CD4-positive, alpha-beta T cell treated with Interleukin-17A for 4 hours (primary cell): ENCODE data around the gene CDH26.
"Not testable (repeated sequence)": the region's sequence is repeated elsewhere in the genome, so short reads cannot be mapped to it uniquely, and the experiment has no call there.

Experiments
- DNase-seq: peaks from one replicate; pipeline ENCODE4 v3.0.0-alpha.2; 2020; ENCODE audit warnings: mixed read lengths

Gene CDH26

DNA sequence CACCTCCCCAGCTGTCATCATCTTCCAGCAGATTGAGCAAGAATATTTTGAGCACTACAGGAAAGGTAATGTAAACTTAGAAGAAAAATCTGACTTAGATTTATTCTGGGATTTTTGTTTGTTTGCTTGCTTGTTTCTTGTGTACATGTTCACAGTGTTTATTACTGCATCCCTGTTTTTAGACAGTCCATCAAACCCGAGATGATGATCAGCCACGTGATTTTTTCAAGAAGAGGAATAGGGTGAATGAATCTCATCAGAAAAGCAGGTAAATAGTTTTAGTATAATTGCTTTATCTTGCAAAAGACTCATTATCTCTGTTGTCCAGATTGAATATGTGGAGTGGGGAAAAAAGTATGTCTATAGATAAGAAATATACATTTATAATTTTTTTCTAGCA lies 16.0 kb upstream of the CDH26 start:
- no peak for DNase-seq

DNA sequence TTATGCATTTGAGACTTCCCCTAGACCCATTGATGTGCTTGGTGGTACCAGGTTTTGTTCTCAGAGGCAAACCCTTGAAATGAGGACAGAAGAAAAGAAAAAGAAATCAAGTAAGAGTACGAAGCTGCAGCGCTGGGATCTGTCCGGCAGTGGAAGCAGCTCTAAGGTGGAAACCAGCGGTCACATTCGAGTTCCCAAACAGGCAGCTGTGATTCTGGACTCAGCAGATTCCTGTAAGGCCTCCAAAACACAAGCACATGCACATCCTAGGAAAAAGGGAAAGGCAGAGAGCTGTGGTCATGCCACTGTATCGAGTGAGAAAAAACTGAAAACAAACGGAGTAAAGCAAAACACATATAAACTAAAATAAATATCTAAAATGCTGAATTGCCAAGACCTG lies 13.5 kb upstream of the CDH26 start:
- DNase-seq, result no peak

DNA sequence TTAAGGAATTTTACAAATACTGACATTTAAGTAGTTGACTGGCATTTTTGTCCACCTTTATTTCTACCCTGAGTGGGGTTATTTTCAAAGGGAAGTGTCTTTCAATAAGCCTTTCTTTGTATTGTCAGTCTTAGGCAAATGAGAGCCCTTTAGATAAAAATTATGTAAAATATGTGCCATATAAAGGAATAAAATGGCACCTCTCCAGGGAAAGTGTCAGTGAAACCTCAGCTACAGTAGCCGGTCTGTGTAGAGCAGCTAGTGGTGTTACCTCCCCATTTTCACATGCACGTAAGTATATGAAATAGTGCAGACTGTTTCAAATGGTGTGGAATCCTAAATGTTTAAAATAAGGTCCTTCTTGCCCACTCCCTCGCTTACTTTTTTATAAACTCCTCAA lies 13.0 kb upstream of the CDH26 start:
- no peak for DNase-seq

DNA sequence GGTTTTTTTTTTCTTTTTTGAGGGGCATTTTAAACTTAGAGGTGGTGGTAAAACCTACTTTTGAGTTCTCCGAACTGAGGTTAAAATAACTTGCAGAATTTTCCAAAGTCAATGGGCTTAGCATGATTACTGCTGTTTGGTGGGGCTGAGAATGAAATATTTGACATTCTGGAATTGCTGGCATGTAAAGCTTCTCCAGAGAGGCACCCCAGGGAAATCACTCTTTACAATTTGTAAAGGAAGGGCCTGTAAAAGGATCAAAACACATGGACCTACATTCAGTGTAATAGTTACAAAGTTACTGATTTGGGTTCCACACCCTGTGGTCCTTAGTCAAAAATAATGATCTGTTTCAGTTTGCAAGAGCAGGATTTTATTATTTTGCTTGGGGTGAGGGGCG lies 12.5 kb upstream of the CDH26 start:
- no peak for DNase-seq

DNA sequence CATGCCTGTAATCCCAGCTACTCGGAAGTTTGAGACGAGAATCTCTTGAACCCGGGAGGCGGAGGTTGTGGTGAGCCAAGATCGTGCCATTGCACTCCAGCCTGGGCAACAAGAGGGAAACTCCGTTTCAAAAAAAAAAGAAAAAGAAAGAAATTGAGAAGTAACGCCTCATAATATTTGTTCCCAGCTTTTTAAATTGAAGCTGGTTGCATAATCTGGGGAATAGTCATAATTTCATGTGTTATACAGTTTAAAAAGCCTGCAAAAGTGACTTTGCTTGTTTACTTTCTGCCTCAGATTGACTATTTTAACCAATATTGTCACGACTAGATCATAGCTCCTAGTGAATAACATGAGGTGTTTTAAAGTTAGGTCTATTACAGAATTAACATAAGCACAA lies 10.8 kb upstream of the CDH26 start:
- no peak for DNase-seq

DNA sequence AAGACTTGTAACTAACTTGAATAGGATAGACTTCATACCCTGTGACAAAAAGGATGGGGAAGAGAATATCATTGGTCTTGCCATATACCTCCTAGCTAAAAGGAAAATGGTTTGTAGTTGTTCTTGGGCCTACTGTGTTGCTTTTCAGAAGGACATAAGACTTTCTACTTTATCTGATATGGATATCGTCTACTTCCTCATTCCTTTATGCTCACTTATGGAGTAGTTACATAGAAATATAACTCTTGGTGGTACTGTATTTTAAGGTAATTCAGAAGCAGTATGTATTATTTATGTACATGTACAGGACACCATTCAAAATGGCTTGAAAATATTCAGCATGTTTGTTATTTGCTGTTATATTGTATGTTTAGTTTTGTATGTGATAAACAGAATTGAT lies 10.0 kb upstream of the CDH26 start:
- DNase-seq, result no peak

DNA sequence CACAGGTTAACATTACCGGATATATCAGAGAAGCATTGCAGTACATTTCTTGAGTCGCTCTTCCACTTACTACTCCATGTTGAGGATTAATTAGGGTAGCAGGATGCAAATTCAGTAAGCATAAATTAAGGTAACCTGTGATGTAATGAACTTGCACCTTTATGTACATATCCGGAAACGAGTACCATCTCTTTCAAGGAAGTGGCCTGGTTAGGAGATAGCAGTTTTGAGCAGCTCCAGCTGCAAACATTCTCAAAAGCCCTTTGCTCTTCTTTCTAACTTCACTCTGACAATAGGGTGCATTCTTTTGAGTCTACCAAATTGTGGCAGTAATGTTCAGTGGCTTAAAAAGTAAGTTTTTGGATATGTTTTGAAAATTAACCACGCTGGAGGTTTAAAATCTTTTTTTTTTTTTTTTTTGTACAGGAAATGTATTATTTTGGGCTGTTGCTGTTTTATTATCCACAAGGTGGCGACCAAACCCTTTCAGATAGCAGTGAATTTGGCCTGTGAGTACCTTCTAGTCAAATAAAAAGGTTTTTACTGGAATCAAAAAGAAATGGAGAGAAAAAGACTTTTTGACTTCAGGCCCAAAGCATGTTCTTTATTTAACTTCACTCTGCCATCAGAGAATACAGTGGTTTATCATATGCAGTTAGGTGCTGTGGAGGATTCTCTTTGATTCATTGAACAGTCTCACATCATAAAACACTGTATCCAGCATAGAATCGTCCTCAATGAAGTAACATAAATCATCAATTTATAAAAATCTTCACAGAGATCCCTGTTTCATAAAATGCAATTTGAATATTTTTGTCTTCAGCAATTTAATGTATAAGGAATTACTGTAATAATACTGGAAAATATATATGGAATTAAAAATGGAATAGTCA lies 9.1 kb upstream of the CDH26 start:
- peak; percentile 54 for DNase-seq

DNA sequence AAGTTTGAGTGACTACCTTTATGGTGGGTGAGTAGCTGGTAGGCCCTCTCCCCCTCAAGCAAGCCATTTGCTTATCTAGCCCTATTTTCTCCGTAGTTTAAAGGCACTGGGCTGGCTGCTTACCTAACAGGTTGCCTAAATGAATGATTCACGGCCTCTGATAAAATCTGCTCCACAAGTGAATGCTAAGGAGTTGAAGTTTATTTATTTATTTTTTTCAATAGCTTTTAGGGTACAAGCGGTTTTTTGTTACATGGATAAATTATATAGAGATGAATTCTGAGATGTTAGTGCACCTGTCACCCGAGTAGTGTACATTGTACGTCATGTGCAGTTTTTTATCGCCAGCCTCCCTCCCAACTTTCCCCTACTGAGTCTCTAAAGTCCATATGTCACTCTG lies 8.3 kb upstream of the CDH26 start:
- DNase-seq, result no peak

DNA sequence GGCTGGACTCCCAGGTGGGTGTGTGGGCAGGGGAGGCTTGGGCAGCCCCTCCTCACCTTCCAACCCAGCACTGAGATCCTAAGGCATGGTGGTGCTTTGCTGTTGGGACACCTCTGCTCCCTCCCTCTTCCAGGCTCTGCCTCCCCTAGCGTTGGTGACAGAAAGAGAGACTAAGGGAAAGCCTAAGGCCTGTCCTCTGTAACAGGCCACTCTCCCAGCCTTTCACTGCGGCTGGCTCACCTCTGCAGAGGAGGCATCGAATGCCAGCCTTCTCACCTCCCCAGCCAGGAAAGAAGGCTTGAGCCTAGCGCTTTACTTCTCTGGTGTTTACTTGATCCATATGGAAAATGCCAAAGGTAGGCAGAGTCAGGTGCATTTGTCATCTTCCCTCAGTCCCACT lies 3.5 kb upstream of the CDH26 start:
- DNase-seq, result no peak

DNA sequence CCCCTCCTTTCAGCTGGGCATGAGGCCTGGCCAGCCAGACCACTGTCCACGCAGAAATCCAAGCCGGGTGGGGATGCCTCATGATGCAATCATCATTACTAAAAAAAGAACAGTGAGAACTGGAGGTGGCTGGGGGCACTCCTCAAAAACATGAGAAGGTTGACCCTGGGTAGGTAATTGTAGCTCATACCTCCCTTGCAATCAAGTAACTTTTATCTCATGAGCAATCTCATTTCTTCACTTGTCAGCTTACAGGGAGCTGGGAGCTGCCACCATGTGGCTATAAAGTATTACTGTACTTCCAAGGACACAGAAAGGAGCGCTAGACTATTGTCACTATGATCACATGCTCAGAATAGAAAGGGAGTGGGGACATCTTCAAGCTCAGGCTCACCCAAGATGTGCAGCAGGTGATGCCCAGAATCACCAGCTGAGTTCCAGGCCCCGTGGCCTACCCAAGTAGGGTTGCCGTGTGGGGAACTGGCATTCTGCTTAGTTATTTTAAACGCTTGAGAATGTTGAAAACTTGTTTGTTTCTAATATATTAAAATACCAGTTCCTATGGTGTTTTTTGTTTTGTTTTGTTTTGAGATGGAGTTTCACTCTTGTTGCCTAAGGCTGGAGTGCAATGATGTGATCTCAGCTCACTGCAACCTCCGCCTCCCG lies 3.0 kb upstream of the CDH26 start:
- DNase-seq, result no peak

DNA sequence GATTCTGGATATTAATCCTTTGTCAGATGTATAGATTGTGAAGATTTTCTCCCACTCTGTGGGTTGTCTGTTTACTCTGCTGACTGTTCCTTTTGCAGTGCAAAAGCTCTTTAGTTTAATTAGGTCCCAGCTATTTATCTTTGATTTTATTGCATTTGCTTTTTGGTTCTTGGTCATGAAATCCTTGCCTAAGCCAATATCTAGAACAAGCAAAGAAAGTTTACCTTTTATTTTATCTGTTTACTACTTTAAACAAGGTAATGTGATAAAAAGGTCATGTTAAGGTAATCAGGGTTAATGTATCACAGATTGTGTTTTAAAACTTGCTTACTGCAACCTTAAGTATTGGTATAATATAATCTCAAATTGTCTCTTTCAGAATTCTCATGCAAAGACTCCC lies 655 bp upstream of the CDH26 start:
- DNase-seq, result not testable (repeated sequence)

DNA sequence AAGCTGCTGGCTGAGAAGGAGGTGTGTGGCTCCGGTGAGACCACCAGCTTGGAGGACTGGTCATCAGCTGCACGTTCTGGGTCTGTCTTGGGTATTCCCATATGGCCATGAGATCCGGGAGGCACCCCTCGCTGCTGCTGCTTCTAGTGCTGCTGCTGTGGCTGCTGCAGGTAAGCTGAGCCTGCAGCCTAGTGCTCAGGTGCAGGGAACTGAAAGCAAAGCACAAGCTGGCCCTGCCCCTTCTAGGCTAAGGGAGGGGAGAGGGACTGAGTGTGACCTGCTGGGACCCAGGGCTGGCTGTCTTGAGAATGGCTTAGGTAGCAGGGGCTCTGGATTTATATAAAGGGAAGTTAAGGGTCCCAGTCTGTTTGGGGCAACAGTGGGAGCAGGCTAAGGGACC lies 403 bp downstream of the CDH26 start:
- DNase-seq, result no peak

DNA sequence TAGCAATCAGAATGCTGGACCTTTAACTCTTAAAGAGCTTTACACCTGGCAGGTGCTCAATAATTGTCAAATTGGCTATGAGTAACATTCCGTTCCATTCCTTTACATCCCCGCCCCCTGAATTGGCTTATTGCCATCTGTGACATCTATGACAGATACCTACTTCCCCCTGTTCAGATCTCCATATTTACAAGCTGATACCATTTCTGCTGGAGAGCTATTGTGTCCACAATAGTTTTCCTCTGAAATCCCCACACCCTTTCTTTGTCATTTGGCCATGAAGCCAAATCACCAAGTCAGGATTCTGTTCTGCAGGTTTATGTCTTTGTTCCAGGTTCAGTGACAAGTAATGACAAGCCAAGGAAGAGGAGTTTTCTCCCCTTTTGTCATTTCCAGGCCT lies 3.2 kb downstream of the CDH26 start:
- no peak for DNase-seq

DNA sequence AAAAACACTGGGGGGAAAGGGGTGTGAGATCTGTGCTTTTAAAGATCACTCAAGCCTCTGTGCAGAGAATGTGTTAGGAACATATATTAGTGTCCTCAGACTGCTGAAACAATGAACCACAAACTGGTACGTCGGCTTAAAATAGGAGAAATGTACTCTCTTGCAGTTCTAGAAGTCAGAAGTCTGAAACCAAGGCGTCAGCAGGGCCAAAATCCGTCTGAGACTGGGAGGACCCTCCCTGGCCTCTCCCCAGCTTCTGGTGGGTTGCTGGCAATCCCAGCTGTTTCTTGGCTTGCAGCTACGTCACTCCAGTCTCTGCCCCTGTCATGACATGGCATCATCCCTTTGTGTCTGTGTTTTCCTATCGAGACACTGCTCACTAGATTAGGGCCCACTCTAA lies 3.9 kb downstream of the CDH26 start:
- DNase-seq, result no peak

DNA sequence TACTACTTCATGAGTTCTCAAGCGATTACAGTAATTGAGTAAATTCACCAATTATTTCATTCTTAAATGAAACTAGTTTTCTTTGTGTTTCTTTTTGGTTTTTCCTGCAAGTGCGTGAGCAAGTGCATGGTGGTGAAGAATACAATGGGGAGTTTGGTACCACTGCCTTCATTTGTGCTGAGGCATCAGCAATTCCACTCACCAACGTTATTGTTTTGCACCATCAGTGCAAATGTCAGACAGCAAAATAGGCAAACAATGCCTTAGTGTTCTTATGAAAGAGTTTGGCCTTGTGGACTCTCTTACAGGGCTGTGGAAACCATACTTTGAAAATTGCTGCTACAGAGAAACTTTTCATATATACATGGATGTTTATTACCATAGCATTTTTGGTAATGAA lies 8.2 kb downstream of the CDH26 start:
- no peak for DNase-seq

DNA sequence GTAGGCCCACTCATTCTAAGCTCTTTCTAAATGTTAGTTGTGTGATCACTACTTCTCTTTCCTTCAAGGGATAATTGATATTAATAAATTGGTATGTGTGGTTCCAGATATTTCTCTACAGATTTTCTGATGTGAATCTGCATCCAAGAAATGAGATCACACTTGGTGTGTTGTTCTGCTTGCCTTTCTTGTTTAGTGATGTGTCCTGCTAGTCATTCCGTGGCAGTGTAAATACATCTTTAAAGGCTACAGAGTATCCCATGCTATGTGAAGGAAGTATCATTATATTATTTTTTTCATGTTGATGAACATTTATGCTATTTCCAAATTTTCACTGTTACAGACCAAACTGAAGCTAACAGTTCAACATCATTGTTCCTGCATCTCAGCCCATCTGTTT lies 13.2 kb downstream of the CDH26 start:
- no peak for DNase-seq

DNA sequence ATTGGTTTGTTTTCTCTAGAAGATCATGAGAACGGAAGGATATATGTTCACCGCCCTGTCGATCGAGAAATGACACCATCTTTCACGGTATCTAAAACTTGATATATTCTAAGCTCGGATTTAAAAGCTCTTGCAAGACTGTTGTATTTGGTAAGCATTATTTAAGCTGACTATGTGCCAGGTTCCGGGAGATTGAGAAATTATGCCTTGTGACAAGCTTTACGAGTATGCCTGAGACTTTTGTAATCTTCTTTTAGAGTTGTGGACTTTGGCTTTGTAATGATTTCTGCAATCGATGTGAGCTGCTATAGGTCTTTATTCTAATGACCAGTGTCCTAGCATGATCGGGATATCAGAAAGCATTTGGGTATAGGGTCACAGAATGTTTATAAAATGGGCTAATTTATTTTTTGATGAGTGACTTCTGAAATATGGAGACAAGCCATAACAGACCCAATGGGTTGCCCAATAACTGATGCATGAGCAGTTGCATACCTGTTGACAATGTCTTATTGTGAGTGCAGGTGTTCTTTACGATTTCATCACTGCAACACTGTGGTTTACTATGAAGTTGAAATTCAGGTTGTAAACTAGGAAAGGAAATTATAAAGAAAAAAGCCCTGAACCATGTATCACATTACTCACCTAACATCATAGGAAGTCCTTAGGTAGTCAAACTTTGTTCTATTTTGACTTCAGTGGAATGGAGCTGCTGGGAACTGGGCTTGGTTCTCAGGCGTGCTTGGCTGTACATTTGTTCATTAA lies 14.0 kb downstream of the CDH26 start:
- no peak for DNase-seq

DNA sequence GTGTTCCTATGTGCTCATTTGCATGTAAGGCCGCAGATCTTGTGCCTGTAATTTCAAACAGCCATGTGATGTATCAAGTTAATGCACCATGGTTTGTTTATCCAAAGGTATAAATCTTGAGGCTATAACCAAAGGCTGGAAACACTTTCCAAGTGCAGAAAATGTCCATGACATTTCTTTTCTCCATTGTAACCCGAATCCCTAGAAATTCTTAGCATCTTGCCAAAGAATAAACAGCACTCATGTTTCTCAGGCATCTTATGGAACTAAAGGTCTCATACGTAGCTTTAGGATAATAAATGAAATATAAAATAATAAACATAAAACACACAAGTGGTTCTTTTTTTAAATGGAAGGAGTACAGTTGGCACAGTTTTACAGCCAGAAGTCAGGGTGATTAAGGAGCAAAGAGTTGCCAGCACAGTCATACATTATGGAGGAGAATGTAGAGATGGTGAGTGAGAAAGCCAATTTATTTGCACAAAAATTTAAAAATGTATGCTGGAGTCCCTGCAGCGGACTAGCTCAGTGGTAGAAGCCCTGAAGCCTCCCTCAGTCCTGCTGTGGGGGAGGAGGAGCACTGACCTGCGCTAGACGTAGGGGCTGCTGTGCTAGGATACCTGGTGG lies 18.0 kb downstream of the CDH26 start:
- DNase-seq, result no peak

DNA sequence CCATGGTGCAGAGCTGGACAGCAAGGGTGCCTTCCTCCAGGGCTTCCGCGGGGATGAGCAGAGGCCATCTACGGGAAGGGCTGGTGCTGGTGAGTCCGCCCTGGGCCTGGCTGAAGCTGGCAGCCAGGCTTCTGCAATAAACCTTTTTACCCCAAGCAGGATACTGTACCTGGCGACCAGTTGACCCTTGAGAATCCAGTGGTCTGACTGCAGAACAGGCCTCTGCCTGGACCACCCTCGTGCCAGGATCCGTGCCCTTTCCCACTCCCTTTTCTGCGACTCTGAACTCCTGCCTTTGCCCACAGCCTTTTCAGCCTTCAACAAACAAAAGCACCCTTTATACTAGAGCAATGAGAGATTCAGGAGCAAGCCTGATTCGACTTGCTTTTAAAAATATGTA lies 18.9 kb downstream of the CDH26 start:
- DNase-seq, result no peak

DNA sequence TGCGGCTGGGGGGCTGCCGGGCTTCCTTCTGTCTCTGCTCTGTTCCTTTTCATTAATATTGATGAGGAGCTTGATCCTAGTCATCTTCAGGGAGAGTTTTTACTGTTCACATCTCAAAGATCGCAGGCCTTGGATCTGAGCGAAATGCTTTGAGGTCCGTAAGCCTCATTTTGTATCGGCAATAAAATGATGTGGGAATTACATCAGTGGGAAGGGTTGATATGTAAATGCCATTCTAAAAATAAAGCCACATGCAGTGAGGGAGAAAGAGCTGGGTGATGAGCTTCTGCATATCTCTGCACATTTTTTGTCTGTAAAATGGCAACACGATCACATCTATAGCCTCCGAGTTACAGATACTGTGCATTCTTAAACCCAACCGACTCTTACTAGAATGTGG lies 24.9 kb downstream of the CDH26 start:
- no peak for DNase-seq

DNA sequence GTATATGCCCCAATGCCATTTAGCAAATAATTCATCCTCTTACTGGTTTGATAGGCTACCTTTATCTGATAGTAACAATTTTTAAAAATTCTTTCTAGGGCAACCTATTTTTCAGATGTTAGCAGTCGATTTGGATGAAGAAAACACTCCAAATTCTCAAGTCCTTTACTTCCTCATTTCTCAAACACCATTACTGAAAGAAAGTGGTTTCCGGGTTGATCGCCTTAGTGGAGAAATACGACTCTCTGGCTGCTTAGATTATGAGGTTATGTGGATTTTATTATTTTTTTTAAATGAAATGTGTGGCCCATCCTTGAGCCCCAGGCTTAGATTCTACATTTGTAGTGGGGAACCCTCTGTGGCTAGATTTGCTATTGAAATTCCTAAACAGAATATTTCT lies 26.3 kb downstream of the CDH26 start:
- no peak for DNase-seq

DNA sequence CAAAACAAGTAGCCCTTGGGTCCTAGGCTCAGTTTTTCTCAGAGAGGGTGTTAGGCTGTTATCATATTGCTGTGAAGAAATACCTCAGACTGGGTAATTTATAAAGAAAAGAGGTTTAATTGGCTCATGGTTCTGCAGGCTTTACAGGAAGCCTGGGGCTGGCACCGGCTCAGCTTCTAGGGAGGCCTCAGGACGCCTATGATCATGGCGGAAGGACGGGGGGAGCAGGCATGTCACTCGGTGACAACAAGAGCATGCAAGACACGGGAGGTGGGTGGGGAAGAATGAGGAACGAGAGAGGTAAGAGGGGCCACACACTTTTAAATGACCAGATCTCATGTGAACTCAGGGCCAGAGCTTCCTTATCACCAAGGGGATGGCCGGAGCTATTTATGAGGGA lies 26.9 kb downstream of the CDH26 start:
- DNase-seq, result no peak

DNA sequence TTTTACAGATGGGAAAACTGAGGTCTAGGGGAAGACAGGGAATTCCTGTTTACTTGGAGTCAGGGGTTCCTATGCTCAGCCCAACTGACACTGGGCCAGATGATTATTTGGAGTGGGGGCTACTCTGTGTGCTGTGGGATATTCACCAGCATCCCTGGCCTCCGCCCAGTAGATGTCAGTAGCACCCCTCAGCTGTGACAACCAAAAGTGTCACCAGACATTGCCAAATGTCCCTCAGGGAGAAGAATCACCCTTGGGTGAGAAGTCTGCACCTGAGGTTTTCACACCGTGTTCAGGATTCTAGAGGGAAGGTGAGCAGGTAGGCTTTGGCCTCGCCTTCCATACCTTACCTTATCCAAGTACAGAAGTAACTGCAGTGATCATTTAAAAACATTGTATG lies 27.6 kb downstream of the CDH26 start:
- DNase-seq, result no peak
